Esophagus muscularis mucosa (tissue), 4 donors: ENCODE data around the gene C1orf185. TPM values are rescaled to one million over a fixed set of nuclear protein-coding genes. Genes with fewer than 3 reads are reported as not detected.
"Not testable (repeated sequence)": the region's sequence is repeated elsewhere in the genome, so short reads cannot be mapped to it uniquely, and the experiment has no call there.

Source experiments
- DNase-seq: peaks from one replicate; pipeline ENCODE4 v3.0.0-alpha.2; 2017; ENCODE audit errors: extremely low spot score
- H3K27ac ChIP-seq, 4 donors: fragments of 200-600 bp; sonication (generic); replicated peaks in 1 of 4; 1 replicate in 3 of 4; 2 replicates in 1 of 4; pipeline ENCODE4 v1.5.1; 2016 to 2019; ENCODE audit warnings: mild to moderate bottlenecking in 1 of 4
- H3K27me3 ChIP-seq, 4 donors: fragments of 200-600 bp; sonication (generic); one replicate each; pipeline versions ENCODE4 v1.5.1 to v1.6.0; 2016 to 2019
- H3K36me3 ChIP-seq, 4 donors: fragments of 200-600 bp; sonication (generic); one replicate each; pipeline ENCODE4 v1.5.1; 2016 to 2019
- H3K4me1 ChIP-seq, 4 donors: fragments of 200-600 bp; sonication (generic); one replicate each; pipeline ENCODE4 v1.5.1; 2016 to 2019
- H3K4me3 ChIP-seq, 4 donors: fragments of 200-600 bp; sonication (generic); 1 replicate in 2 of 4; 2 replicates in 2 of 4; pipeline ENCODE4 v1.5.1; 2016 to 2019; ENCODE audit warnings: mild to moderate bottlenecking in 4 of 4, moderate library complexity in 1 of 4
- H3K9me3 ChIP-seq, 4 donors: fragments of 200-600 bp; sonication (generic); 1 replicate in 3 of 4; 2 replicates in 1 of 4; pipeline ENCODE4 v1.5.1; 2016 to 2019
- EP300 ChIP-seq: sonication (generic); formaldehyde crosslinking; IDR thresholded peaks from one replicate; pipeline ENCODE4 v1.6.1; 2017; ENCODE audit warnings: antibody characterized with exemption
- POLR2A ChIP-seq: fragments of 450-650 bp; IDR thresholded peaks from one replicate; pipeline ENCODE4 v1.6.1; 2017; ENCODE audit warnings: antibody characterized with exemption, moderate library complexity, mild to moderate bottlenecking, low read depth
- POLR2AphosphoS5 ChIP-seq, 2 donors: sonication (generic); formaldehyde crosslinking; IDR thresholded peaks; one replicate each; pipeline ENCODE4 v1.6.1; 2017; ENCODE audit warnings: antibody characterized with exemption in 2 of 2
- WGBS: methylation state at CpG from one replicate; pipeline ENCODE4 v1.1.5; 2018; 5-methylcytosine and 5-hydroxymethylcytosine counted together
- intact Hi-C: fragments of 100-400 bp; cut with DNase I; formaldehyde crosslinking; loops from one replicate; pipeline ENCODE4 v1.15.1; 2023
- total RNA-seq, 4 donors: library from RNA; depleted of rRNA; stranded (reverse); fragments of >200 nt; gene quantifications; one replicate each; pipeline versions ENCODE4 v1.1.0 to v1.2.1, GENCODE V29; 2016
- TF ChIP-seq, protein P1 (sequence below), 3 experiments: fragments of 200-600 bp in 2 of 3; fragments of 450-650 bp in 1 of 3; sonication (generic) in 2 of 3; IDR thresholded peaks; one replicate each; pipeline ENCODE4 v1.5.1; 2017 to 2019; ENCODE audit warnings: antibody characterized with exemption in 3 of 3, mild to moderate bottlenecking in 2 of 3, moderate library complexity in 1 of 3

The C1orf185 gene
- total RNA-seq, 4 donors from 2014 or later = not detected

DNA sequence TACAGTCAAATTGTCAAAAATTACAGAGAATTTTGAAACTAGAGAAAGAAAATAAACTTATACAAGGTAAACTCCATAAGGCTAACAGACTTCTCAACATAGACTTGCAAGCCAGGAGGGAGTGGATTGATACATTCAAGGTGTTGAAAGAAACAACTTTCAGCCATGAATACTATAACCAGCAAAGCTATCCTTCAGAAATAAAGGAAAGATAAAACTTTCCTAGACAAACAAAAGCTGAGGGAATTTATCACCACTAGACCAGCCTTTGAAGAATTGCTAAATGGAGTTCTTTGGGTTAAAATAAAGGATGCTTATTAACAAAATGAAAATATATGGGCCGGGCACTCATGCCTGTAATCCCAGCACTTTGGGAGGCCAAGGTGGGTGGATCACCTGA is 52.7 kb downstream of the C1orf185 start:
- intact Hi-C loops = no loop called here
- 100% methylated on average over 1 of the region's 1 CpG for WGBS

GRCh38 chr1:51156752-51157151 is 54.7 kb downstream of the C1orf185 start:
- TF ChIP-seq EP300 (no peak), POLR2A (no peak), POLR2AphosphoS5 (IDR thresholded peaks at IDR 0.05) (no peak)
- TF ChIP-seq, protein P1, sequence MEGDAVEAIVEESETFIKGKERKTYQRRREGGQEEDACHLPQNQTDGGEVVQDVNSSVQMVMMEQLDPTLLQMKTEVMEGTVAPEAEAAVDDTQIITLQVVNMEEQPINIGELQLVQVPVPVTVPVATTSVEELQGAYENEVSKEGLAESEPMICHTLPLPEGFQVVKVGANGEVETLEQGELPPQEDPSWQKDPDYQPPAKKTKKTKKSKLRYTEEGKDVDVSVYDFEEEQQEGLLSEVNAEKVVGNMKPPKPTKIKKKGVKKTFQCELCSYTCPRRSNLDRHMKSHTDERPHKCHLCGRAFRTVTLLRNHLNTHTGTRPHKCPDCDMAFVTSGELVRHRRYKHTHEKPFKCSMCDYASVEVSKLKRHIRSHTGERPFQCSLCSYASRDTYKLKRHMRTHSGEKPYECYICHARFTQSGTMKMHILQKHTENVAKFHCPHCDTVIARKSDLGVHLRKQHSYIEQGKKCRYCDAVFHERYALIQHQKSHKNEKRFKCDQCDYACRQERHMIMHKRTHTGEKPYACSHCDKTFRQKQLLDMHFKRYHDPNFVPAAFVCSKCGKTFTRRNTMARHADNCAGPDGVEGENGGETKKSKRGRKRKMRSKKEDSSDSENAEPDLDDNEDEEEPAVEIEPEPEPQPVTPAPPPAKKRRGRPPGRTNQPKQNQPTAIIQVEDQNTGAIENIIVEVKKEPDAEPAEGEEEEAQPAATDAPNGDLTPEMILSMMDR (IDR thresholded peaks at IDR 0.05) = no peak
- DNase-seq = no peak
- Histone ChIP-seq H3K36me3 (no peaks in the 10 kb centered on the region), H3K27me3 (peaks cover 0 to 8% (median 0%) of the 10 kb centered on the region in 4 donors), H3K4me1 (no peaks in the 10 kb centered on the region), H3K27ac (no peak overlapping the region), H3K9me3 (peaks cover 0 to 24% (median 16%) of the 10 kb centered on the region in 4 donors), H3K4me3 (no peak overlapping the region)
- 79% methylated on average over 1 of the region's 1 CpG for WGBS
- intact Hi-C loops = no loop called here

More for the DNA sequence above, 52.7 kb downstream of the C1orf185 start:
- Histone ChIP-seq H3K4me3 (no peak overlapping the region), H3K36me3 (no peaks in the 10 kb centered on the region), H3K27me3 (peaks cover 0 to 8% (median 0%) of the 10 kb centered on the region in 4 donors), H3K27ac (no peak overlapping the region), H3K9me3 (peaks cover 0 to 24% (median 16%) of the 10 kb centered on the region in 4 donors), H3K4me1 (no peaks in the 10 kb centered on the region)
- TF ChIP-seq POLR2AphosphoS5 (IDR thresholded peaks at IDR 0.05) (no peak), POLR2A (no peak), EP300 (no peak)
- TF ChIP-seq, protein P1 (IDR thresholded peaks at IDR 0.05) = no peak
- no peak for DNase-seq

- intact Hi-C loops = no loop called here
- Histone ChIP-seq H3K36me3 (no peaks in the 10 kb centered on the region), H3K27me3 (peaks cover 0 to 6% (median 0%) of the 10 kb centered on the region in 4 donors), H3K4me1 (no peaks in the 10 kb centered on the region), H3K27ac (no peak overlapping the region), H3K9me3 (peaks cover 0 to 24% (median 16%) of the 10 kb centered on the region in 4 donors), H3K4me3 (no peak overlapping the region)
- DNase-seq = no peak
- TF ChIP-seq POLR2AphosphoS5 (IDR thresholded peaks at IDR 0.05) (no peak), POLR2A (no peak), EP300 (no peak)
- TF ChIP-seq, protein P1 (IDR thresholded peaks at IDR 0.05) = no peak
- 69% methylated on average over 4 of the region's 4 CpGs for WGBS
These were observed 55.4 kb downstream of the C1orf185 start for GRCh38 chr1:51157395-51157794.

GRCh38 chr1:51158263-51158662 is 56.2 kb downstream of the C1orf185 start:
- Histone ChIP-seq H3K9me3 (peaks cover 0 to 24% (median 16%) of the 10 kb centered on the region in 4 donors), H3K36me3 (no peaks in the 10 kb centered on the region), H3K4me1 (no peaks in the 10 kb centered on the region), H3K4me3 (no peak overlapping the region), H3K27me3 (no peaks in the 10 kb centered on the region), H3K27ac (no peak overlapping the region)
- intact Hi-C loops = no loop called here
- DNase-seq = no peak
- TF ChIP-seq EP300 (no peak), POLR2AphosphoS5 (IDR thresholded peaks at IDR 0.05) (no peak), POLR2A (no peak)
- TF ChIP-seq, protein P1 (IDR thresholded peaks at IDR 0.05) = no peak
- WGBS = 98% methylated on average over 4 of the region's 4 CpGs

DNA sequence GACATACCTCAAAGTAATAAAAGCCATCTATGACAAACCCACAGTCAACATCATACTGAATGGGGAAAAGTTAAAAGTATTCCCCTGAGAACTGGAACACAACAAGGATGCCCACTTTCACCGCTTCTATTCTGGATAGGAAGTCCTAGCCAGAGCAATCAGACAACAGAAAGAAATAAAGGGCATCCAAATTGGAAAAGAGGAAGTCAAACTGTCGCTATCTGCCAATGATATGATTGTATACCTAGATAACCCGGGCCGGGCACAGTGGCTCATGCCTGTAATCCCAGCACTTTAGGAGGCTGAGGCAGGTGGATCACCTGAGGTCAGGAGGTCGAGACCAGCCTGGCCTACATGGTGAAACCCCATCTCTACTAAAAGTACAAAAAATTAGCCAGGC is 60.5 kb downstream of the C1orf185 start:
- H3K27ac ChIP-seq, H3K4me1 ChIP-seq, H3K36me3 ChIP-seq, H3K4me3 ChIP-seq, H3K27me3 ChIP-seq, DNase-seq, H3K9me3 ChIP-seq, intact Hi-C loops: not testable (repeated sequence)
- WGBS = 85% methylated on average over 5 of the region's 5 CpGs
